B cell (primary cell): ENCODE data around the gene GASK1B. TPM values are rescaled to one million over a fixed set of nuclear protein-coding genes. Genes with fewer than 3 reads are reported as not detected.

ENCODE experiments used
- ATAC-seq: fragments of 200-7000 bp; cut with Tn5 transposase; one replicate; pipeline ENCODE4 v1.10.0; 2021; ENCODE audit warnings: low read depth, mild to moderate bottlenecking, moderate number of reproducible peaks, moderate library complexity
- CTCF ChIA-PET: fragments of 350-600 bp; sonication (Branson Sonifier 250); formaldehyde crosslinking; loops from one replicate; lab custom pipeline; 2021; ENCODE audit warnings: antibody characterized with exemption, inconsistent platforms; lab: Charles Lee
- POLR2A ChIA-PET: fragments of 350-600 bp; sonication (Branson Sonifier 250); formaldehyde crosslinking; loops from one replicate; lab custom pipeline; 2021; ENCODE audit warnings: antibody characterized with exemption; lab: Charles Lee
- DNase-seq: peaks from one replicate; pipeline ENCODE4 v3.0.0; 2013
- H2AFZ ChIP-seq: 2 replicates; pipeline ENCODE4 v1.6.1; 2012; ENCODE audit warnings: mild to moderate bottlenecking, low read depth, low read length; ENCODE audit not compliant: insufficient read depth, poor library complexity, severe bottlenecking
- H3K27ac ChIP-seq, 2 donors: 1 replicate in 1 of 2; 2 replicates in 1 of 2; pipeline ENCODE4 v1.5.1; 2012 to 2013; ENCODE audit warnings: low read length in 2 of 2, mild to moderate bottlenecking in 2 of 2, moderate library complexity in 1 of 2
- H3K27me3 ChIP-seq, 4 experiments: fragments of 200-600 bp in 1 of 4; sonication (generic) in 1 of 4; replicated peaks in 1 of 4; 1 replicate in 2 of 4; 2 replicates in 2 of 4; pipeline versions ENCODE4 v1.6.1 to v1.7.0; 2013 to 2016; ENCODE audit warnings: low read length in 3 of 4, mild to moderate bottlenecking in 2 of 4, mixed read lengths in 1 of 4, moderate library complexity in 1 of 4; ENCODE audit not compliant: insufficient read depth in 4 of 4, control insufficient read depth in 3 of 4; ENCODE audit errors: control extremely low read depth in 1 of 4
- H3K36me3 ChIP-seq, 2 experiments: replicated peaks in 1 of 2; 1 replicate in 1 of 2; 2 replicates in 1 of 2; pipeline versions ENCODE4 v1.6.1 to v1.7.1; 2013; ENCODE audit warnings: low read length in 1 of 2; ENCODE audit not compliant: insufficient read depth in 2 of 2, control insufficient read depth in 1 of 2; ENCODE audit errors: control extremely low read depth in 1 of 2, extremely low read depth in 1 of 2
- H3K4me1 ChIP-seq, 2 donors: fragments of 200-600 bp in 1 of 2; sonication (generic) in 1 of 2; 1 replicate in 1 of 2; 2 replicates in 1 of 2; pipeline versions ENCODE4 v1.5.1 to v1.6.1; 2013 to 2017; ENCODE audit warnings: low read length in 2 of 2; ENCODE audit not compliant: control insufficient read depth in 2 of 2, insufficient read depth in 2 of 2
- H3K4me2 ChIP-seq: replicated peaks from 2 replicates; pipeline ENCODE3; 2012; ENCODE audit warnings: mild to moderate bottlenecking, low read depth, low read length; ENCODE audit not compliant: poor library complexity, severe bottlenecking
- H3K4me3 ChIP-seq, 5 experiments: fragments of 200-600 bp in 1 of 5; sonication (generic) in 1 of 5; 1 replicate in 3 of 5; 2 replicates in 2 of 5; pipeline versions ENCODE4 v1.5.1 to v1.7.0; 2011 to 2016; ENCODE audit warnings: low read length in 4 of 5, mild to moderate bottlenecking in 4 of 5, low read depth in 2 of 5, control low read depth in 1 of 5, moderate library complexity in 1 of 5; ENCODE audit not compliant: insufficient read depth in 1 of 5; ENCODE audit errors: control extremely low read depth in 1 of 5, extremely low read depth in 1 of 5
- H3K79me2 ChIP-seq: fragments of 200-600 bp; sonication (generic); one replicate; pipeline ENCODE4 v1.6.0; 2016; ENCODE audit warnings: low read length; ENCODE audit not compliant: control insufficient read depth, insufficient read depth
- H3K9ac ChIP-seq: fragments of 200-600 bp; sonication (generic); 2 replicates; pipeline ENCODE4 v1.6.1; 2017; ENCODE audit warnings: mild to moderate bottlenecking, low read length, moderate library complexity
- H3K9me3 ChIP-seq, 3 donors: one replicate each; pipeline versions ENCODE4 v1.6.1 to v1.7.1; 2013; ENCODE audit warnings: low read length in 2 of 3; ENCODE audit not compliant: control insufficient read depth in 2 of 3, insufficient read depth in 1 of 3; ENCODE audit errors: control extremely low read depth in 1 of 3
- H4K20me1 ChIP-seq: 2 replicates; pipeline ENCODE4 v1.6.0; 2012; ENCODE audit warnings: mild to moderate bottlenecking, low read length; ENCODE audit not compliant: insufficient read depth, control insufficient read depth, poor library complexity, severe bottlenecking
- H3K27ac Mint-ChIP-seq: one replicate; pipeline ENCODE4 v1.8.0; 2021; ENCODE audit warnings: mixed read lengths
- H3K27me3 Mint-ChIP-seq: one replicate; pipeline ENCODE4 v1.8.0; 2021; ENCODE audit warnings: mixed read lengths
- H3K4me1 Mint-ChIP-seq: one replicate; pipeline ENCODE4 v1.8.0; 2021; ENCODE audit warnings: mixed read lengths
- H3K4me3 Mint-ChIP-seq: one replicate; pipeline ENCODE4 v1.8.0; 2021; ENCODE audit warnings: mixed read lengths
- H3K9me3 Mint-ChIP-seq: one replicate; pipeline ENCODE4 v1.8.0; 2022; ENCODE audit warnings: mixed read lengths; ENCODE audit not compliant: insufficient read depth
- CTCF ChIP-seq: fragments of 200-600 bp; IDR thresholded peaks from one replicate; pipeline ENCODE4 v1.8.0; 2022; ENCODE audit warnings: antibody characterized with exemption, mild to moderate bottlenecking
- EZH2 ChIP-seq: IDR thresholded peaks from 2 replicates; pipeline ENCODE4 v1.6.1; 2012; ENCODE audit warnings: borderline replicate concordance, low read depth, mild to moderate bottlenecking, moderate library complexity, low read length; ENCODE audit not compliant: insufficient read depth, poor library complexity, severe bottlenecking
- WGBS: methylation state at CpG from one replicate; pipeline ENCODE4 v1.1.5; 2013; ENCODE audit warnings: missing lambda C conversion rate; ENCODE audit not compliant: insufficient coverage; 5-methylcytosine and 5-hydroxymethylcytosine counted together
- intact Hi-C: fragments of 100-400 bp; cut with micrococcal nuclease; formaldehyde crosslinking; loops from one replicate; pipeline ENCODE4 v1.10.0; 2022
- polyA plus RNA-seq: library from polyadenylated mRNA; depleted of rRNA; stranded (reverse); fragments of >200 nt; gene quantifications from 2 replicates; pipeline ENCODE4 v1.2.3, GENCODE V29; 2012
- total RNA-seq, 2 donors: library from RNA; stranded (reverse); fragments of 120-200 nt in 1 of 2; gene quantifications; 1 replicate in 1 of 2; 2 replicates in 1 of 2; pipeline versions ENCODE4 v1.2.3 to v1.2.4, GENCODE V29; 2013 to 2022

The GASK1B gene
- total and polyA plus RNA-seq, 2 donors (not counting 1 experiment from before 2014, with no cell fraction given), result 0.27 to 0.39 TPM

- H3K4me1 Mint-ChIP-seq, result no peaks in the 10 kb centered on the region
- Histone ChIP-seq H3K79me2 (no peaks in the 10 kb centered on the region), H3K9ac (no peak overlapping the region), H3K4me2 (no peak overlapping the region), H3K27ac (no peak overlapping the region), H3K4me3 (no peak overlapping the region), H3K9me3 (no peaks in the 10 kb centered on the region), H4K20me1 (no peaks in the 10 kb centered on the region), H3K27me3 (no peaks in the 10 kb centered on the region), H3K4me1 (no peaks in the 10 kb centered on the region), H2AFZ (no peak overlapping the region), H3K36me3 (no peaks in the 10 kb centered on the region)
- H3K9me3 Mint-ChIP-seq, result no peaks in the 10 kb centered on the region
- H3K27ac Mint-ChIP-seq, result no peak overlapping the region
- TF ChIP-seq EZH2 (no peak), CTCF (no peak)
- no CpG with 5 or more reads among the region's 4 CpGs for WGBS
- intact Hi-C loops, result no loop called here
- no peak overlapping the region for H3K4me3 Mint-ChIP-seq
- ATAC-seq (no peak), DNase-seq (no peak)
- CTCF ChIA-PET, result no interaction called here
- POLR2A ChIA-PET, result no interaction called here
- no peaks in the 10 kb centered on the region for H3K27me3 Mint-ChIP-seq
These were observed 39.3 kb downstream of the GASK1B start for GRCh38 chr4:158133551-158133950.

GRCh38 chr4:158131027-158131426, 41.8 kb downstream of the GASK1B start:
- Histone ChIP-seq H3K4me3 (no peak overlapping the region), H3K79me2 (no peaks in the 10 kb centered on the region), H3K9ac (no peak overlapping the region), H2AFZ (no peak overlapping the region), H3K36me3 (no peaks in the 10 kb centered on the region), H3K27ac (no peak overlapping the region), H3K4me2 (no peak overlapping the region), H4K20me1 (no peaks in the 10 kb centered on the region), H3K4me1 (no peaks in the 10 kb centered on the region), H3K9me3 (no peaks in the 10 kb centered on the region), H3K27me3 (no peaks in the 10 kb centered on the region)
- no peak for DNase-seq
- Mint-ChIP-seq H3K27ac (no peak overlapping the region), H3K4me3 (no peak overlapping the region), H3K27me3 (no peaks in the 10 kb centered on the region), H3K9me3 (no peaks in the 10 kb centered on the region), H3K4me1 (no peaks in the 10 kb centered on the region)
- no CpG with 5 or more reads among the region's 1 CpG for WGBS
- no peak for TF ChIP-seq CTCF
- no peak for TF ChIP-seq EZH2
- intact Hi-C loops, result no loop called here
- ChIA-PET CTCF (no interaction called here), POLR2A (no interaction called here)
- no peak for ATAC-seq
